Adrenal gland (tissue), 5 donors: ENCODE measurements around the gene CCDC142.

Experiments
- CTCF ChIP-seq, 6 experiments: fragments of 450-650 bp in 4 of 6; fragments of 200-600 bp in 2 of 6; sonication (generic) in 1 of 6; IDR thresholded peaks; 1 replicate in 5 of 6; 2 replicates in 1 of 6; pipeline versions ENCODE4 v1.5.1 to v1.8.0; 2016 to 2021; ENCODE audit warnings: antibody characterized with exemption in 6 of 6, mild to moderate bottlenecking in 2 of 6, moderate library complexity in 1 of 6
- POLR2A ChIP-seq, 2 donors: fragments of 450-650 bp; IDR thresholded peaks; one replicate each; pipeline ENCODE4 v1.6.1; 2017; ENCODE audit warnings: antibody characterized with exemption in 2 of 2, mild to moderate bottlenecking in 2 of 2, moderate library complexity in 1 of 2
- donor health status: DM: no; HTN: no; CAD: no.

- TF ChIP-seq CTCF (IDR thresholded peaks at IDR 0.05), result no peak
- TF ChIP-seq POLR2A (IDR thresholded peaks at IDR 0.05), result no peak
These were observed 18.4 kb downstream of the CCDC142 start for GRCh38 chr2:74464406-74464805.
